GM19193 (cell line): ENCODE measurements around the gene GASK1B.

Experiments
- POLR2A ChIP-seq: IDR thresholded peaks from 4 replicates; pipeline ENCODE4 v1.6.1; 2011; ENCODE audit not compliant: insufficient read depth, insufficient read length; ENCODE audit errors: extremely low read depth

Gene GASK1B

DNA sequence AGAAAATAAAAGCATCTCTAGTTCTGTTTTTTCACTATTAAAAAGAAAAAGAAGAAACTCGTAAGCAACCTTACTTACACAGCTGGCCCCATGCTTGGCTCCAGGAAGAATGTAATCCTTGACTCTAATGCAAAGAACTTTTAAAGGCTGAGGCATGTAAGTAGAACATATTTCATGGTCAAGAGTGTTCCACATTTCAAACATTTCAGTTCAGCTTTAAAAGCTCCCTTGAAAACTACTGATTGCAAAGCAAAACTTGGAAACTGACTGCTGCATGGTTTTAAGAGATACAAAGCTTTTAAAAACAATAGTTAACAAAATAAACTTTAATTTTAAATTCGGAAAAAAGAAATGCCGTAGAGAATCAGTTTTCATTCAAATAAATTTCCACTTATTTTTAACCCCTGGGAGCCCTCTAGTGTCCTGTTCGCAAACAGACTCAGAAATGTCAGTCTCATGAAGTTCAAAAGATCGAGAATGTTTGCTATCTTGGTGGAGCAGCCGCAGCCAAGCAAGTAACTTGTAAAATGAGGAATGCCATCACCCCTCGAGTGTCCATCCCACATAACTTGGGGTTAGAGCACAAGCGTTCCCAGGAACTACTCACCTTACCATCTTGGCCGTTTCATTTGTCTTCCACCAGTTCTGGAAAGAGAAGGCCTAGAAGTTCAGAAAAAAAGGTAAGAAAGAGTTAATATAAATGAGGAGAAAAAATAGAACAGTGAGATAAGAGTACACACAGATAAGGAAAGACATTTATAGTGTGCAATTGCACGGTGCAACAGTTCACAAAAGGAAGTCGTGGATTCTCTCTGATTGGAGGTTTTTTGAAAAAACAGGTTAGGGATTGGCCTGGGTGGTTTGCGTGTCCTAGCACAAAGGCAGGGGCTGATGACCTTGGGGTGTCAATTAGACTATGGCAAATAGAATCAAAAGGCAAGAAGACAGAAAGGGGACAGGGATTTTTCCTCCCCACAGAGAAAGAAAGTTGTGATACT lies at the start of gene GASK1B:
GASK1B (minus strand) TSS at position 765 of the 998 bp plus-strand sequence. CDS start 1,650 bp downstream, outside the sequence.
- TF ChIP-seq POLR2A: no peak

DNA sequence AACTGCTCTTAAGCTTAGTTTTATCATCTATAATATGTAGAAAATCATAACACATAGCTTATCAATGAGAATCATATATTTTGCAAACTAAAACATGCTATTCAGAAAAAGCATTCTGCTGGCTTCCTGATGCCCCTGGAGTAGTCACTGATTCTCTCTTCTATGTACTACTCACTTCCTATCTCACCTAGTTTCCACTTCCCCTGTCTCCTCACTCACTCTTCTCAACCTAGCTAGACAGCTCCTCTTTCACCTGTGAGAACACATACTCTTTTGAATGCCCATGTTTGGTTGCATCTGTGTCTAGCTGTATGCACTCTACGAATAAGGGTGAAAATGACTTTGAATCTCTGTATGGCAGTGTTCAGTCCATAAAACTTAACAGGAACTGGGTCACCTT lies 46.8 kb upstream of the GASK1B start:
- TF ChIP-seq POLR2A: no peak

DNA sequence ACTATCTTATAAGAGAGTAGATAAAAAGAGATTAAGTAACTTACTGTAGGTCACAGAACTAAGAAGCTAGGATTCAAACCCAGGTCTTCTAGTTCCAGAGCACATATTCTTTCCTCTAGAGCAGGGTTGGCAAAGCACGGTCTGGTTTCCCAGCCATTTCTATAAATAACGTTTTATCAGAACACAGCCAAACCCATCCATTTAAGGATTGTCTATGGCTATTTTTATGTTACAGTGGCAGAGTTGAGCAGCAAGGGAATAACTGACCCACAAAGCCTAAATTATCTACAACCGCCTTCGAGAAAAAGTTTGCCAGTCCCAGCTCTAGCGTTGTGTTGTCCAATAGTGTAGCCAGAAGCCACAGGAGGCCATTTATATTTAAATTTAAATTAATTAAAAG lies 44.9 kb upstream of the GASK1B start:
- TF ChIP-seq POLR2A: no peak

DNA sequence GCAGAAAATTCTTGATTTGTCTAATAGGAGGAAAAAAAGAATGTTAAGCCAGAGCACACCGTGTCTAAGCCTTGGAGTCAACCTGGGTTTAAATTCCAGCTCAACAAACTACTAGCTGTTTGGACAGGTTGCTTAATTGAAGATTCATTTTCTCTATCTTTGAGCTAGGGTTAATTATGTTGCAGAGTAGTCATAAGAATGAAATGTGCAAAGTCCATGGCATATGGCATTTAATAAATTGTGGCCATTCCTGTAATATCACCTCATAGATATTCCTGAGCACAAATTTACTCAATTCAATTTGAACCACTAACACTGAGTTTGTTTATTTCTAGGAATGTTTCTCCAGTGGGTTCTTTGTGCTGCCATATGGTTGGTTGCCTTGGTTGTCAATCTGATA lies 42.0 kb upstream of the GASK1B start:
- TF ChIP-seq POLR2A: no peak

DNA sequence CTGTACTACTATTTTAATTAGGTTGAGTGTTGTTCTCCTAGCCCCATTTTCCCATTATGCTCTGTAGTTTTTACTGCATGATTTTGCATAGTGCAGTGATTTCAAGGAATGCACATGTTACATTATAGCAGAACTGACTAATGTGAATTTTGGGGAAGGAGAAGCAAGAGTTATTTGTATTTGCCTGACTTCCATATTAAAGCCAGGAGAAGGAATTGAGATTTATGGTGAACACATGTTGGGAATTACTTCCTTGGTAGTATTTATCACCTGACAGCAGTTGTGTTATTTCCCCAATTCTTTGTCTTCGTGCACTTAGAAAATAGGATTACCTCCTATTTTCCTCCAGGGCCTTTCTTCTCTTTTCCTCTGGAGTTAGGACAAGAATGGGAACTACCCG lies 40.6 kb upstream of the GASK1B start:
- no peak for TF ChIP-seq POLR2A

DNA sequence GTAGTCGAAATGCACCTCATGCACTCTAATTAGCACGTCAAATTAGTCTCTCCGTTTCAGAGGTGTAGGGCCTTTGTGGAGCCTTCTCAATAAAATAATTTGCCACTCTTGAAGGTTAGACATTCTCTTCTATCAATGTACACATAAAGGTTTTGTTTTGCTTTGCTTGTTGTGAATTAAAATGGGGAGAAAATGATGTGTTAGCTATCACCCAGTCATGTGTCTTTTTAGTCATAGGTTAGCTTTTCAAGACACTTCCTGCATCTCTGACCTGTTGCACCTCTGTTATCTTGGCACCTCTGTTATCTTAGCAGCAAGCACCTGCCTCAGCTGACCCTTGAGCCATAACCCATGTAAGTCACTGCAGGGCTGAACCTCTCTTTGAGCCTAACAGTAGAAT lies 38.4 kb upstream of the GASK1B start:
- no peak for TF ChIP-seq POLR2A

DNA sequence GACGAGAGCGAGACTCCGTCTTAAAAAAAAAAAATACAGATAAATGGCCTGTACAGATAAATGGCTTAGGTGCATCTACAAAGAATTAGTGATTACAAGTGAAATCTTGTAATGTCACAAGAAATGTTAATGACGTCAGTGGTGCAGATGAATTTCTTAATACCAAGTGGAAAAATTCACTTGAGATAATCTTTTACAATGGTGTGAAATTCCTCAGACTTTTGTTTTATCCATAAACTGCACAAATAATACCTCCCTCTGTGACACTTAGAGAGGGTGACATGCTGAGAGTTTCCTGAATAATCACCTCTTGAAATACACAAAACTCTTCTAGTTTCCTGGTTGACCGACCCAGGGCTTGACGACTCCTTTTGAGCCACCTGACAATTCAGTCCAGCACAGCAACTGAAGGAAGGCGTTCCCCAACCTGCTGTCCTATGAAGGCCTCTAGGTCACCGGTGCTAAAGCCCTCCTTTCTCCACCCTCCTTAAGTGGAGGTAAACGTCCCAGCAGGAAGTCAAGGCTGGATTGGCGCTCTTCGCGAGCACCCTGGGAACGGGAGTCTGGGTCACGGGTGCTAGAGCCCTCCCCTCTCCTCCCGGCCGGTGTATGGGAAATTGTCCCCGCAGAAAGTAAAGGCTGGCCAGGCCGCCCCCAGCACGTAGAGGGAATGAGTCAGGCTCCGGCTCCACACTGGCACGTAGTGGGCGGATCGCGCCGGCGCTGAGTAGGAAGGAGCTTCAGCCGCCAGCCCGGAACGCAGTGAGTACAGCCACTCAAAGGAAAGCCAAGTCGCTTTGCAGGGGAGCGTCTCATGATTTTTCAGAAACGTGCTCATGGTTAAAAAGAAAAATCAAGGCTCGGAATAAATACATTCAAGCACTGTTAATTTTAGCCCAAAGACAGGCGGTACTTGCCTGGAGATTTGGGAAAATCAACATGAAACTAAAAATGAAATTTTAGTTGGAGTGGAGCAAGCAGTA lies 37.3 kb upstream of the GASK1B start, which contains the start of gene TMEM144:
TMEM144 (plus strand) TSS at position 662 of the 983 bp plus-strand sequence. CDS start 2,182 bp downstream, outside the sequence.
- TF ChIP-seq POLR2A: peak; percentile 40

DNA sequence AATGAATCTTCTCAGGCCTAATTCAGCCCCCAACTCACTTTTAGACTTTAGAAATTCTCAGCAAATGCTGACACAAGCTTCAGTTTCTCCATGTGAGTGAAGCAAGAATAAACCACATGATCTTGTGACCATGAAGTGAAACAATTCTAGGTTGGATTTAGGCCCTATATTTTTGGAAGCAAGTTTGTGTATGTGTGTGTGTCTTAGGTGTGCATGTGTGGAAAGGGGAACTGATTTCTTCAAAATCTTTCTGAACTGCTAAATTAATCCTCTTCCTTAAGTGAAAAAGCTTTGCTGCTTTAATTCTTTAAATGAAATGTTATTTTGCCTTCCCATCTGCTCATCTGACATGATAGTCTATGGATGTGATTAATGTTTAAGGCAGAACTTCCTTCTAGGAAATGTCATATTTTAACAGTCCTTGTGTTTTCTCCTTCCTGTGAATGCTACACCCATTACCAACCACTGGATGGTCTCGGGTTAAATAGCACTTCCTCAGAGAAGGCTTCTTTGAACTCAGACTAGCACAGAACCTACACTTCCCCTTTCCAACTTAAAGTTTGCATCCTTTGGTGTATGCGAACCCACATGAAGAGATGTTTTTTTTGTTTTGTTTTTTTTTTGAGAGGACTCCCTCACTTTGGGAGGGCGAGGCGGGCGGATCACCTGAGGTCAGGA lies 36.3 kb upstream of the GASK1B start:
- TF ChIP-seq POLR2A: no peak

DNA sequence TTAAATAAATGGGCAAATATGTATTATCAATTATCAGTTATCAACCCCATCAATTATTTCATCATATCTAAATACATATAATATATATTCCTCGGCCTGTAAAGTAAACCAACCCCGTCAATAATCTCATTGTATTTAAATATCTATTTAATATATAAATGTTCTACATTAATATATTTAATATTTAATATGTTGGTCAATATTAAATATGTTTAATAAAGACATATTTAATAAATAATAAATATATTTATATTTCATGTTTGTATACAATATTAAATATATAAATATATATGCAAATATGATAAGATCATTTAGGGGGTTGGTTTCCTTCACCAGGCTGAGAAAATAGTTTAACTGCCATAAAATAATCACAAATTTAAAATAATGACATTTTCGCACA lies 31.1 kb upstream of the GASK1B start:
- no peak for TF ChIP-seq POLR2A

DNA sequence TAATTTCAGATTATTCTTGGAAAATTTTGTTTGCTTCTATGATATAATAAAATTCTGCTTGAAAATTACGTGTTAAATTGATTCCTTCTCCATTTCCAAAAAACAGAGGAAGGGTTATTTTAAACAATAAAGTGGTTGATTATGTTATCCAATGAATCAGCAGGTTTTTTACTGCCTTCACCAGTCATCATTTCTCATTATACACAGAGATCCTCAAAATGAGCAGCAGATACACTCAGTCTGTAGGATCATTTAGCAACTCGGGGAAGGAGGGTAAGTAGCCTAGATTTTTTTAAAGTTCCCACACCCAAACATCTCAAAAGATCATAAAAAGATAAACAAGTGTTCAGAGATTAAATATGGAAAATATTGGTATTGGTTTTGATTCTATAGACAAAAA lies 30.6 kb upstream of the GASK1B start:
- TF ChIP-seq POLR2A: no peak

DNA sequence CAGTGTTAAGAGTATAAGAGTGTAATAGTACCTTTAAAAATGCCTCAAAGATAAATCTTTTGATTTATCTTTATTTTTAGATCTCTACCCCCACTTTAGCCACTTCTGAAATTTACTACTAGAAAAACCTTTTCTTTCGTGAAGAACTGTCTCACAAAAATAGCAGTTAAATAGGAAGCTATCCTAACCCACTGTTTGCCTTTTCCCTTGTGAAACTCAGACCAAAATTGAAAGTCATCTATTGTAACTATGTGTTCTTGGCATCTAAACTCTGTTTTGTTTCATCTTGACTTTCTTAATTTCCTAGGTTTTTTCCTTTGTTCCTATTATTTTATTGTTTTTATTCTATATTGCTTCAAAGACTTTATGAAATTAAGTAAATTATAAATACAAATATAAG lies 29.7 kb upstream of the GASK1B start:
- no peak for TF ChIP-seq POLR2A

DNA sequence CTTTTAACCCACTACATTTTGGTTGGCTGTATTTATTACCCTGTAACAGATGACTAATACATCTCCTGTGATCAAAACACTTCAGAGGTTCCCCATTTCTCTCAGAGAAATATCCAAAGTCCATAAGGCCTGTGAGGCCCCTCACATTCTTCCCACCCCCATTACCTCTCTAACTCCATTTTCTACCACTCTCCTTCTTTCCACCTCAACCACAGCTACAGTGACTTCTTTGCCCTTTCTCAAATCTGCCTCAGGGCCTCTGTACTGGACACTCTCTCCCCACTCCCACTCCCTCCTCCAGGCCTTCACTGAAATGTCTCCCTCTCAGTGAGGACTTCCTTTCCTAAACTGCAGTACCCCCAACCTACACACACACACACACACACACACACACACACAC lies 29.1 kb upstream of the GASK1B start:
- no peak for TF ChIP-seq POLR2A

DNA sequence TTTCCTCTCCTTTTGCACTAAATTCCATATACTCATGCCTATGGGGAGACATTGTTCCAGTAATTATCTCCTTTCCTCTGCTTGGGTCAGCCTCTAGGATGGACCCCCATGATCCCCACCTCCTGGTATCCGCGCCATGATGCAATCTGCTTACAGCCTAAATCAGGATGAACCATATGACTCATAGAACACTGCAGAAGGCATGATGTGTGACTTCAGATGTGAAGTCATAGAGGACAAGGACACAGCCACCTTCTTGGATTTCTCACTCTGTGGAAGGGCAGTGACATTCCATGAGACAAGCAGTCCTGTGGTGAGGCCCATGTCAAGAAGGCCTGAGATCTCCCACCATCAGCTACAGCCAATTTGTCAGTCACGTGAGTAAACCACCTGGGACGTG lies 28.5 kb upstream of the GASK1B start:
- TF ChIP-seq POLR2A: no peak

DNA sequence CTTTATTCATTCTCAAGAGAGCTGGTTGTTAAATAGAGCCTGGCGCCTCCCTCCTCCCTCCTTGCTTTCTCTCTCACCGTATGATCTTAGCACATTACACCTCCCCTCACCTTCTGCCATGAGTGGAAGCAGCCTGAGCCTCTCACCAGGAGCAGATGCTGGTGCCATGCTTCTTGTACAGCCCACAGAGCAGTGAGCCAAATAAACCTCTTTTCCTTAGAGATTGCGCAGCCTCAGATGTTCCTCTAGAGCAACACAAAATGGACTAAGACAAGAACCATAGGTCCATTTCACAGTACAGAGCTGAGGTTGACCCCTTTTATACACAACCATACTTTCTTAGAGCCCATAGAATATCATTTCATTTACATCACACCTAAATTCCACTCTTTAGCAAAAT lies 27.4 kb upstream of the GASK1B start:
- no peak for TF ChIP-seq POLR2A
